HG03521 (cell line): ENCODE measurements around the gene FAM76A.
"Not testable (repeated sequence)": the region's sequence is repeated elsewhere in the genome, so short reads cannot be mapped to it uniquely, and the experiment has no call there.

Experiments
- ATAC-seq: cut with Tn5 transposase; IDR thresholded peaks from one replicate; pipeline ENCODE4 v1.9.1; 2021; ENCODE audit warnings: mild to moderate bottlenecking, moderate library complexity; ENCODE audit not compliant: unreplicated experiment

The FAM76A gene

DNA sequence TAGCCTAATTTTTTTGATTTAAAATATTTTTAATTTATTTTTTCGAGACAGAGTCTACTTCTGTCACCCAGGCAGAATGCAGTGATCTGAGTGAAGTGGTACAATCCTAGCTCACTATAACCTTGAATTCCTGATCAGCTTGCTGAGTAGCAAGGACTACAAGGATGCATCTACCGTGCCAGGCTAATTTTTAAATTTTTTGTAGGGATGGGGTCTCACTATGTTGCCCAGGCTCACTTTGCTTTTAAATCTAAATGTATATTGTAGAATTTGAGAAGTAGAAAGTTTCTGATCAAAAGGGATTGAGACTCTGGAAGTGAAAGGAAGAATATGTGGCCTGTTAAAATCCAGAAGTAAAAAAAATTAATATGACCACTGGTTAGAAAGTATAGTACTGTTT lies 48.9 kb downstream of the FAM76A start:
- ATAC-seq: no peak

DNA sequence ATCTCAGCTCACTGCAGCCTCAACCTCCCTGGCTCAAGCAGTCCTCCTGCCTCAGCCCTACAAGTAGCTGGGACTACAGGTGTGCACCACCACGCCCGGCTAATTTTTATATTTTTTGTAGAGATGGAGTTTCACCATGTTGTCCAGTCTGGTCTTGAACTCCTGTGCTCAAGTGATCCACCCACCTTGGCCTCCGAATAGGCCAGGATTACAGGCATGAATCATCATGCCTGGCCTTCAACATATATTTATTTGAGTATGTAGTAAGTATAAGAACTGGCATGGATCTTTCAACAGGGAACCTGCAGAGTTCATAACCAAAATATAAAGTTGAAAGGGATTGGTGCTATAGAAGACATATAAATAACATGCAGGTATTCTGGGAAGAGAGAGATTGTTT lies 49.6 kb downstream of the FAM76A start:
- ATAC-seq: not testable (repeated sequence)

DNA sequence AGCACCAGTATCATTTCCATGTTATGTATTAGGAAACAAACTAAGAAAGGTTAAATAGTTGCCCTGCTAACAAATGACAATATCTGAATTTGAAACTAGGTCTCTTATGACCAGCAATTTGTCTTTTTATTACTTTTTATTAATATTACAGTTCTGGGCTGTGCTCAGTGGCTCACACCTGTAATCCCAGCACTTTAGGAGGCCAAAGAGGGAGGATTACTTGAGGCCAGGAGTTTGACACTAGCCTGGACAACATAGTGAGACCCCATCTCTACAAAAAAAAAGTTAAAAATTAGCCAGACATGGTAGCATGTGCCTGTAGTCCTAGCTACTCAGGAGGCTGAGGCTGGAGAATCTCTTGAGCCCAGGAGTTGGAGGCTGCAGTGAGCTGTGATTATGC lies 50.5 kb downstream of the FAM76A start:
- not testable (repeated sequence) for ATAC-seq

DNA sequence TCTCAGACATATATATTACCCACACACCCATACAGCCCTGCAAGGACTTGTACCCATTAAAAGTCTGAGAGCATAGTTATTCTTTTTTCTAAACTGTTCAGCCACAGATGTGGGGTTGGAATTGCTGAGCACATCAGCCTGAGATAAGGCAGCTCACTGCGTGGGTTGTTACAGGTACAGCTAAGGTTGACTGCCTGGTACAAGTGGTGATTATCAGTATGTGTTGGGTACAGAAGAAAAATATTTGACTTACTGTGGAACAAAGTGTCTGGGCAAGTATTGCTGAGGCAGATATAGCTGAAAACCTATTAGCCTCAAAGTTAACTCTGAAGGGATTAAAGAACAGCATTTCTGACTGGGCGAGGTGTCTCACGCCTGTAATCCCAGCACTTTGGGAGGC lies 52.3 kb downstream of the FAM76A start:
- no peak for ATAC-seq

DNA sequence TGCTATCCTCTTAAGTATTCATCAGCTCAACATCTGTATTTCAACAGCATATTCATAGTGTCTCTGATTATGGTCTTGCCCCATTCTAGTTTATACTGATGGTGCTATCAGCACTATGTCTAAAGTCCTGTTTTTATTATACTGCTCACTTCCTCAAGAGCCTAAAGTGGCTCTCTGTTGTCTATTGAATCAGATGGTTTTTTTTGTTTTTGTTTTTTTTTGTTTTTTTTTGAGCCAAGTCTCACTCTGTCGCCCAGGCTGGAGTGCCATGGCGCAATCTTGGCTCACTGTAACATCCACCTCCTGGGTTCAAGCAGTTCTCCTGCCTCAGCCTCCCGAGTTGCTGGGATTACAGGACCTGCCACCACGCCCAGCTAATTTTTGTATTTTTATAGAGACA lies 53.4 kb downstream of the FAM76A start:
- no peak for ATAC-seq

DNA sequence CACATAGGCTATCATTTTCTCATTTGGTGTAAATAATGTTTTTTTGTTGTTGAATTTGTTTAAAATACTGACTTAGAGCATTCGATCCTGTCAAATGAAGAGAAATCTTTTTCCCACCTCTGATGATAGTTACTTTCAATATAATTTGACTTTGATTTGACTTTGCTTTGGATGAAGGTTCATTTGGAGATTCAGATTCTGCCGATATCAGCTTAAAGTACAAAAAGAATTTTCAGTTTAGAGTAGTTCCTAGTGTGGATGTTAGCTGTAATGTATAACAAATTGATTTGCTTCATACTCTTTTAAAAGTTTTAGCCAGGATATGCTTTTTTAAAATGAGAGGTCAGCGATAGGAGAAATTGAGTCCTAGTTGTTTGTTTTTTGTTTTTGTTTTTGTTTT lies 57.2 kb downstream of the FAM76A start:
- ATAC-seq: no peak

DNA sequence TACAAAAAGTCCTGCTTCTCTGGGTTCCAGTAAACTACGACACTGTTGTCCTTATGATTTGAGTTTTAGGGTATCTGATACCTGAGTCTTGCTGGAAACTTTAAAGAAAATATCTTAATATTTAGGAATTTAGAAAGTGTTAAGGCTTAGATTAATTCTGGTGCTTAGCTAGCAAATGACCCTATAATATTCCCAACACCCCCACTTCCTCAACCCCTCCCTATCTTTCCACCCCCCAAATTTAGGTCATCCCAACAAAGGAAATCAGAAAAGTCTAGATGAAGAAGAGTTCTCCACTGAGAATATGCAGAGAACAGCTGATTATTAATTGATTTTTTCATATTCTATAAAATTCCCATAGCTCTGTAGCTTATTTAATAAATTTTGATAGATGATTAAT lies 58.9 kb downstream of the FAM76A start:
- no peak for ATAC-seq

DNA sequence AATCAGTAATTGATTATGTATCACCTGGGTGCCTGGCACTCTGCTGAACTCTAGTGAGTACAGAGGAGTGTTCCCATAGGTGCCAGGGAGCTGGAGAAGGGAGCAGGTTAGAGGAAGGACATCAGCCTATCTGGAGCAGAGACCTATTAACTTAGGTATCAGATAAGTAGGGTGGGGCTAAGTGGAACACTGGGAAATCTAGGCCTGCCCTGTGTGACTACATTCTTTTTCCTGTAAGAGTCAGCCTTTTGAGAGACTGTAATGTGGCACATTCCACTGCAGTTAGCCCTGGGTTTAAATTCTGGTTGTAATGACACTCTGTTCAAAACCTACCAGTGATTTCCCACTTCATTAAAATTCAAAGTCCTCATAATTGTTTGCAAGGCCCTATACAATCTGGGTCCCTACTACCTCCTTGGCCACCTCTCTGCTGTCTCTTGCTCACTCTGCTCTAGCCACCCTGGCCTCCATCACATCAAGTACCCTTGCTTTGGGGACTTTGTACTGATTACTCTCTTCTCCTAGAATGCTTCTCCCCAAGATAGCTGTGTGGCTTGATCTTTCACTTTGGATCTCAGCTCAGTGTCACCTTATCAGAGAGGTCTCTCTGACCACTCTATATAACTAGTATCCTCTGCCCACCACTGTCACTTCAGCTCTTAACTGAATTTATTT lies 60.2 kb downstream of the FAM76A start:
- ATAC-seq: no peak

DNA sequence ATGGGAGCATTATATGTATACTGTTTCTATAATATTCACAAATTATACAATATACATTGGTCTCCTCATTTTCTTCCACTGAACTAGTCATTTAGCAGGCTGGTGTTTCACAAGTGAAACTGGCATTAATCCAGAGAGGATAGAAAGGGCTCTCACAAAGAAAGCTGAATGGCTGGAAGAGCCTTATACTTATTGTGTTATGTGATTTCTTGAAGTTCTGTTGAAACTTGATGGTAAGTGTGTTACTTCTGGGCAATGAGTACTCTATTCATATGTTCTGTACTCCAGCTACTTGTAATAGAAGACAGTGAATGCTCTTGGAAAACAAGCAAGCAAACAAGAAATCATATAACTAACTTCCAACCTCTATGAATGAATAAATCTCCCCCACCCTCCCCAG lies 62.1 kb downstream of the FAM76A start:
- ATAC-seq: no peak

DNA sequence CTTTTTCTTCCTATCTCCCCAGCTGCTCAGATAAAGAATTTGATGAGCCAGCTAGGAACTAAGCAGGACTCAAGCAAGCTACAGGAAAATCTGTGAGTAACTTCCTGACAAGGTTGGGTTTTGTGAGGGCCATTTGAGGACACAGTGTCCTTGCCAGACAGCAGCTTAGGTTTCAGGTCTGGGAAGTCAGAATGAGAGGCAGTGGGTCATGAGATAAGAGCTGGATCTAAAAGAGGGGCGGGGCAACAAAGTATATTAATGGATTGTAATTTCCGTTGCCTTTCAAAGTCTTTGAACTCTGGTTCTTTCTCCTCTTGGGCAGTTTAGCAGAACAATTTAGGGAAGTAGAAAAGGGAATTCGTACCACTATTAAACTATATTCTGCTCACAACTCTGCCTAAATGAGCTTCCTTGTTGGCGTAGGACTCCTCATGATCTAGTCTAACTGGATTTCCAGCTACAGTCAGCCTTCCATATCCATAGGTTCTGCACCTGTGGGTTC lies 63.8 kb downstream of the FAM76A start:
- no peak for ATAC-seq

DNA sequence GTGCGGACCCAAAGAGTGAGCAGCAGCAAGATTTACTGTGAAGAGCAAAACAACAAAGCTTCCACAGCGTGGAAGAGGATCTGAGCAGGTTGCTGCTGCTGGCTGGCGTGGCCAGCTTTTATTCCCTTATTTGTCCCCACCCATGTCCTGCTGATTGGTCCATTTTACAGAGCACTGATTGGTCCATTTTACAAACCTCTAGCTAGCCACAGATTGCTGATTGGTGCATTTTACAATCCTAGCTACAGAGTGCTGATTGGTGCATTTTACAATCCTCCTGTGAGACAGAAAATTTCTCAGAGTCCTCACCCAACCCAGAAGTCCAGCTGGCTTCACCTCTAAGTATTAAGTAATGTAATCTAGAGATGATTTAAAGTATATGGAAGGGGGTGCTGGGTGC lies 64.5 kb downstream of the FAM76A start:
- not testable (repeated sequence) for ATAC-seq

DNA sequence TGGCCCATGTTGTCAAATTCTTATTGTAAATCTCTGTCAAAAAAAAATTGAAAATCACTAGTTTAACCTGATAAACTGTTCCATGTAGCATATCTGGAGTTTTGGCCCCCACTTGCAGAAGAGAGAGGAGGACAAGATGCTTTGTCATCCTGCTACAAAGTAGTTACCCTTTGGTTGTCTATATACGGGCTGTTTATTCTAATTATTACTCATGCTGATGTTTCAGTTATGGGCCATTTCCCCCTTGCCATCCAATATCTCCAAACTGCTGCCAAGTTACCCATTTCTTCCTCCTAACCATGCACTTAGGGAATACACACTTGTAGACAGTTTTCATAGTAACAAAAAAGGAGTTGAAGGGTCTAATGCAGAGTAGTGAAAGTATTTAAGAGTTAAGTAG lies 69.8 kb downstream of the FAM76A start:
- no peak for ATAC-seq

DNA sequence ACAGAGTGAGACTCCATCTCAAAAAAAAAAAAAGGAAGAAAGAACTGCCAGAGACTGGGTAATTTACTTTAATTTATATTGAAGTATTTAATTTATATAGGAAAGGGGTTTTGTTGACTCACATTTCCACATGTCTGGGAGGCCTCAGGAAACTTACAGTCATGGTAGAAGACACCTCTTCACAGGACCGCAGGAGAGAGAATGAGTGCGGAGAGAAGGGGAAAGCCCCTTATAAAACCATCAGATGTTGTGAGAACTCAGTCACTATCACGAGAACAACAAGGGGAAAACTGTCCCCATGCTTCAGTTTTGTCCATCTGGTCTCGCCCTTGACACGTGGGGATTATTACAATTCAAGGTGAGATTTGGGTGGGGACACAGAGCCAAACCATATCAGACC lies 79.0 kb downstream of the FAM76A start:
- no peak for ATAC-seq

DNA sequence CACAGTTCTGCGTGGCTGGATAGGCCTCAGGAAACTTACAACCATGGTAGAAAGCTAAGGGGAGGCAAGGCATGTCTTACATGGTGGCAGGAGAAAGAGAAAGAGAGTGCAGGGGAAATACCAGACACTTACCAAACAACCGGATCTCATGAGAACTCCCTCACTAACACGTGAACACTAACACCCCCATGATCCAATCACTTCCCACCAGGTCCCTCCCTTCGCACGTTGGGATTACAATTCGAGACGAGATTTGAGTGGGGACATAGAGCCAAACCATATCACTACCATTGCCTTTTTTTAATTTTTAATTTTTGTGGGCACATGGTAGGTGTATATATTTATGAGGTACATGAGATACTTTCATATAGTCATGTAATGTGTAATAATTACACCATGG lies 81.0 kb downstream of the FAM76A start:
- ATAC-seq: no peak

DNA sequence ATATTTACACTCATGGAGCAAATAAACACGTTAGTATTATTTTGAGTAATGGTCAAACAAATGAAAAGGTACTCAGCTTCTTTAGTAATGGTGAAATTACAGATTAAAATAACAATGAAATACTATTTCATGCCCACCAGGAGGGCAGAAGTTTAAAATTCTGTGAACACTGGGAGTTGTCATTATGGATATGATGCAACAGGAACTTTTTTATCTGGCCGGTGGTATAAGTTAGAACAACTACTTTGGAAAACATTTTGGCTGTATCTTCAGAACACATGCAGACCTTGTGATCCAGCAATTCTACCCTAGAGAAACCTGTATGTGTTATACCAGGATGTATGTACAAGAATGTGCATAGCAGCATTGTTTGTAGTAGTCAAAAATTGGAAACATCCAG lies 81.6 kb downstream of the FAM76A start:
- no peak for ATAC-seq

DNA sequence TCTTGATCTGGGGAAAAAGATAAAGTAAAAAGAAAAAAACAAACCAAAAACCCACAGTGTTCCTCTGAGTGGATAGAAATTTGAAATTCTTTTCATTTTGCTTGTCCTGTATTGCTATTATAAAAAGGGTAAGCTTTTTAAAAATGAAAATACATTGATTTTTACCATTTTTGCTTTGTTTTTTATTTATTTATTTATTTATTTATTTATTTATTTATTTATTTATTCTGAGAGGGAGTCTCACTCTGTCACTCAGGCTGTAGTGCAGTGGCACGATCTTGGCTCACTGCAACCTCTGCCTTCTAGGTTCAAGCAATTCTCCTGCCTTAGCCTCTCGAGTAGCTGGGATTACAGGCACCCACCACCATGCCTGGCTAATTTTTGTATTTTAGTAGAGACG lies 82.4 kb downstream of the FAM76A start:
- not testable (repeated sequence) for ATAC-seq

DNA sequence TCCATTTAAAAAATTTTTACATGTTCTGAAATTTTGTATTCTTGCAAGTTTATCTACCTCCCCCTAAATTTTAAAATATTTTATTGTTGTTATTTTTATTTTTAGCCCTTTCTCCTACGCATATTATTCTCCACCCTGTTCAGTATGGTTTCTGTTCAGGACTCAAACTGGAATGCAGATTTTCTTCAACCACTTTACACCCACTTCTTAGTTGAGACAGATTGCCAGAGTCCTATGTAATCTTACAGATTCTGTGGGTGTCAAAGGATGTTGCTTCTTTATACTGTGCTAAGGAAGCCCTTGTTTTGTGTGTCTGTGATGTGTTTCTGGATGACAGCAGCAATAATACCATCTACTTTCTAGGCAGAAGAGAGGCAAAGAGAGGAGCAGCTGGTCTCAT lies 84.1 kb downstream of the FAM76A start:
- ATAC-seq: no peak

DNA sequence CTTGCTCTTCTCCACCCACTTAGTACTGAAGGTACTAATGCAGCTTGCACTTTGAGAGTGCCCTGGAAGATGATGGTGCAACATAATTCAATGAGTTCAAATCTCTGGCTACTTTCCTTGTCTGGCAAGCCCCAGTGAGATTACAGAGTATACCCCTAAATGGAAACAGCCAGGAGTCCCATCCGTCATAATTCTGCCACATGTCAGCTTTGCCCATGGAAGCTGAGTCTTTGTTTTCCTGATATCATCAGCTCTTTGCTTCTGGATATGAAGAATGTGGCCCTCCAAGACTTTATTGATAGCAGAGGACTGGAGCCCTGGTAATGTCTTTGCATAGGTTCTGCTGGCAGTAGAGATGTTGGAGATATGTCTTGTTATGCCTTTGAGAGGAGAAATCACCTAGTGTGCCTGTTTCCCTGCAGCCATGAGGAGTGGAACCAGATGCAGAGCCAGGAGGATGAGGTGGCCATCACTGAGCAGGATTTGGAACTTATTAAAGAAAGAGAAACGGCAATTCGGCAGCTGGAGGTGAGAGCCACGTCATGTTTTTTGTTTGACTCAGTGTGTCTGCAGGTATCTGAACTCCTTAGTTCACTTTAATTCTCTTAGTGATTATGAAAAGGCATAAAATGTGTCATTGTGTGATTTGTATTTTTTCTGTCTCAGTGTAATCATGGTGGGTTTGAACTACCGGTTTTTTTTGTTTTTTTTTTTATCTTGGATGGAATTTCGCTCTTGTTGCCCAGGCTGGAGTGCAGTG lies 86.2 kb downstream of the FAM76A start:
- ATAC-seq: no peak
